AG20443 (cell line): Measurements from ENCODE around the gene KRTAP10-11.

ENCODE experiments used
- DNase-seq: peaks from one replicate; pipeline ENCODE4 v3.0.0; 2012; ENCODE audit warnings: low spot score, mixed read lengths

KRTAP10-11 gene

GRCh38 chr21:44696572-44696971, 50.4 kb downstream of the KRTAP10-11 start:
- DNase-seq, result no peak
